Limb (tissue), 2 donors: ENCODE data around the gene CENPN.

ENCODE experiments used
- DNase-seq, 2 donors: peaks; one replicate each; pipeline ENCODE4 v3.0.0-alpha.2; 2016; ENCODE audit errors: extremely low spot score in 2 of 2

CENPN gene

GRCh38 chr16:81029930-81030604 lies 23.1 kb downstream of the CENPN start:
- DNase-seq = no peak

- peak; percentile 91 to 93 for DNase-seq
Observed at GRCh38 chr16:81035398-81035974, 28.5 kb downstream of the CENPN start, which contains the start of gene ATMIN. Gene ATMIN (plus strand): TSS chr16:81035842. CDS start chr16:81035871, 29 bp downstream.

GRCh38 chr16:81035975-81036750 lies 29.1 kb downstream of the CENPN start:
- DNase-seq = peak in 1 of 2 donors; percentile 63

GRCh38 chr16:81036751-81037350 lies 29.8 kb downstream of the CENPN start:
- no peak for DNase-seq

GRCh38 chr16:81040131-81040530 lies 33.1 kb downstream of the CENPN start:
- no peak for DNase-seq

GRCh38 chr16:81040842-81041241 lies 33.8 kb downstream of the CENPN start:
- no peak for DNase-seq

- DNase-seq = no peak
Observed at GRCh38 chr16:81041696-81042095, 34.7 kb downstream of the CENPN start.

- no peak for DNase-seq
Observed at GRCh38 chr16:81042821-81043220, 35.8 kb downstream of the CENPN start.

- DNase-seq = no peak
Observed at GRCh38 chr16:81053761-81054160, 46.7 kb downstream of the CENPN start.

GRCh38 chr16:81060576-81061306 lies 53.7 kb downstream of the CENPN start:
- no peak for DNase-seq

- no peak for DNase-seq
Observed at GRCh38 chr16:81061307-81061640, 54.3 kb downstream of the CENPN start.

GRCh38 chr16:81061871-81062608 lies 55.0 kb downstream of the CENPN start:
- peak in 1 of 2 donors; percentile 35 for DNase-seq

GRCh38 chr16:81066681-81067080 lies 59.7 kb downstream of the CENPN start:
- DNase-seq = no peak

- no peak for DNase-seq
Observed at GRCh38 chr16:81067166-81067565, 60.2 kb downstream of the CENPN start.

- DNase-seq = no peak
Observed at GRCh38 chr16:81069063-81069462, 62.0 kb downstream of the CENPN start.

- no peak for DNase-seq
Observed at GRCh38 chr16:81070979-81071378, 64.0 kb downstream of the CENPN start.

- DNase-seq = no peak
Observed at GRCh38 chr16:81071805-81072204, 64.8 kb downstream of the CENPN start.

- DNase-seq = no peak
Observed at GRCh38 chr16:81073560-81074330, 66.7 kb downstream of the CENPN start.

GRCh38 chr16:81076566-81077075 lies 69.6 kb downstream of the CENPN start:
- DNase-seq = peak in 1 of 2 donors; percentile 90
